ENCODE measurements around the gene MYO1B. TPM values are rescaled to one million over a fixed set of nuclear protein-coding genes. Genes with fewer than 3 reads are reported as not detected.

Gene MYO1B
- total RNA-seq, 1 donor from 2014 or later: 81.6 TPM

DNA sequence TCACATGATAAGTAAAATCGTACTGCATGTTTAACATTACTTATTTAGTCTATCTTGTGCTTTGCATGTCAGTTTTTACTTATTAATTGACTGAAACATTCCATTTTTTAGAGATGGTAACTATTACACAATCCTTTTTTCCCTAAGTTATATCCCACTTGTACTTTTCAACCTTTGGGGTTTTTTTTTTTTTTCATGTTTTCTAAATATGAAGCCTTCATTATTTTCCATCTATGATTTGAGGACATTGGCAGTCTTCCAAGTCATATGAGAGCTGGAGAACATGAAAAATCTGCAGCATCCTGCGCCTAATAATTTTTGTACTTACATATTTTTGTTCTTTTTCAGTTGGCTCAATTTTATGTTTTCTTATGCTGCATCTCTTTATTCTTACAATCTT is 113.9 kb downstream of the MYO1B start:
- TF ChIP-seq CTCF (IDR thresholded peaks at IDR 0.05; ENCODE audit: unreplicated experiment): no peak
- Mint-ChIP-seq H3K36me3 (peaks cover 33% of the 10 kb centered on the region), H3K27ac (peak overlapping the region; percentile 72), H3K4me3 (no peak overlapping the region), H3K9me3 (peaks cover 5% of the 10 kb centered on the region), H3K27me3 (ENCODE audit: low read depth) (no peaks in the 10 kb centered on the region), H3K4me1 (peaks cover 25% of the 10 kb centered on the region)
- no peak for DNase-seq (ENCODE audit: low spot score in 2 of 2, unreplicated experiment in 2 of 2)

- Mint-ChIP-seq H3K4me3 (no peak overlapping the region), H3K4me1 (peaks cover 32% of the 10 kb centered on the region), H3K36me3 (peaks cover 34% of the 10 kb centered on the region), H3K9me3 (no peaks in the 10 kb centered on the region), H3K27me3 (ENCODE audit: low read depth) (no peaks in the 10 kb centered on the region), H3K27ac (no peak overlapping the region)
- no peak for TF ChIP-seq CTCF (IDR thresholded peaks at IDR 0.05; ENCODE audit: unreplicated experiment)
- no peak for DNase-seq (ENCODE audit: low spot score in 2 of 2, unreplicated experiment in 2 of 2)
Measured at GRCh38 chr2:191360918-191361317, 115.7 kb downstream of the MYO1B start.

- Mint-ChIP-seq H3K27ac (no peak overlapping the region), H3K27me3 (ENCODE audit: low read depth) (no peaks in the 10 kb centered on the region), H3K9me3 (no peaks in the 10 kb centered on the region), H3K4me1 (peaks cover 34% of the 10 kb centered on the region), H3K4me3 (no peak overlapping the region), H3K36me3 (peaks cover 33% of the 10 kb centered on the region)
- DNase-seq (ENCODE audit: low spot score in 2 of 2, unreplicated experiment in 2 of 2): no peak
- no peak for TF ChIP-seq CTCF (IDR thresholded peaks at IDR 0.05; ENCODE audit: unreplicated experiment)
Measured at GRCh38 chr2:191362841-191363240, 117.6 kb downstream of the MYO1B start.

DNA sequence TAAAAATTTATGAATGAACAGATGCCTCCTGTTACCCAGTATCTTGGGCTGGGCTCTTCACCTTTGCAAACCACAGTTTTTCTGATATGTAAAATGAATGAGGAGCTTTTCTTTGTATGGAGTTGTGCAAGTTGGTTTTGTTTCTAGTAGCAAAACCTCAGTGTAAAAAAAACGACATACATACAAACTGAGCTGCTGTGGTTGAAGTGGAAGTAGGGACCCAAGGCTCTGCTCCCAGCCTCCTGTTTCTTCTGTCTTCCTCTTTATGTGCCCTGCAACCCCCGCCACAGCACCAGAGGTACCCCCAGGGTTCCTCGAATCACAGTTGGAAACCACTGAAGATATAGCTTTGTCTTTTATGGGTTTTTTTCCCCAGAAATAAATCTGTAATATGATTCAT is 118.1 kb downstream of the MYO1B start:
- peaks cover 34% of the 10 kb centered on the region for H3K36me3 Mint-ChIP-seq
- DNase-seq (ENCODE audit: low spot score in 2 of 2, unreplicated experiment in 2 of 2): no peak
- no peak overlapping the region for H3K27ac Mint-ChIP-seq
- no peak for TF ChIP-seq CTCF (IDR thresholded peaks at IDR 0.05; ENCODE audit: unreplicated experiment)
- no peaks in the 10 kb centered on the region for H3K27me3 Mint-ChIP-seq (ENCODE audit: low read depth)
- no peak overlapping the region for H3K4me3 Mint-ChIP-seq
- no peaks in the 10 kb centered on the region for H3K9me3 Mint-ChIP-seq
- peaks cover 30% of the 10 kb centered on the region for H3K4me1 Mint-ChIP-seq

GRCh38 chr2:191365089-191365488 is 119.9 kb downstream of the MYO1B start:
- Mint-ChIP-seq H3K9me3 (no peaks in the 10 kb centered on the region), H3K27ac (no peak overlapping the region), H3K4me1 (peaks cover 13% of the 10 kb centered on the region), H3K27me3 (ENCODE audit: low read depth) (no peaks in the 10 kb centered on the region), H3K36me3 (peaks cover 37% of the 10 kb centered on the region), H3K4me3 (no peak overlapping the region)
- no peak for TF ChIP-seq CTCF (IDR thresholded peaks at IDR 0.05; ENCODE audit: unreplicated experiment)
- DNase-seq (ENCODE audit: low spot score in 2 of 2, unreplicated experiment in 2 of 2): no peak

DNA sequence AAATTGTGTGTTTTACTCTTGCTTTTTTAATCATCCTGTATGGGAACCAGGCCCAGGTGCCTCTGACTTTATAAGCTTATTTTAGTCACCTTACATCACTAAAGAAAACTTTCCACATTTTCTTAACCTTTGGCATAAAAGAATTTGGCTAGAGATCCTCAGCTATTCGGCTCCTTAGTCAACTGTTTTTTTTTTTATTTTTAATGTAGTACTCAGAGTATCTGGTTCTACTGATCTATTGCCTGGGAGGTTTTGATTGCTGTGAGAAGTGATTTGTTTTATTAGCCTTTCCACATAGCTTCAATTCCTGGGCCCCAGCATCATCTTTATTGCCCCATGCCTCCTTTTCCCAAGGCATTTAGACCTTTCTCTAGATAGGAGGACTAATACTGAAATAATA is 121.0 kb downstream of the MYO1B start:
- Mint-ChIP-seq H3K9me3 (no peaks in the 10 kb centered on the region), H3K27me3 (ENCODE audit: low read depth) (no peaks in the 10 kb centered on the region), H3K4me3 (no peak overlapping the region), H3K4me1 (peaks cover 13% of the 10 kb centered on the region), H3K36me3 (peaks cover 38% of the 10 kb centered on the region), H3K27ac (peak overlapping the region; percentile 60)
- no peak for DNase-seq (ENCODE audit: low spot score in 2 of 2, unreplicated experiment in 2 of 2)
- TF ChIP-seq CTCF (IDR thresholded peaks at IDR 0.05; ENCODE audit: unreplicated experiment): no peak

Measured in mesothelial cell of epicardium (in vitro differentiated cells).